GM12892 (cell line): ENCODE results near the gene COL13A1.

Source experiments
- POLR2A ChIP-seq: IDR thresholded peaks from 2 replicates; pipeline ENCODE4 v1.6.1; 2011; ENCODE audit warnings: low read depth, low read length, control low read depth
- TAF1 ChIP-seq: IDR thresholded peaks from 2 replicates; pipeline ENCODE4 v1.6.1; 2011; ENCODE audit warnings: low read depth, mild to moderate bottlenecking, control low read depth, low read length, borderline replicate concordance

GRCh38 chr10:69819716-69820506 lies 18.2 kb downstream of the COL13A1 start:
- TF ChIP-seq POLR2A (no peak), TAF1 (no peak)
